Stimulated activated naive CD8-positive, alpha-beta T cell treated with anti-CD3 and anti-CD28 coated beads, Interleukin-15, Interleukin-2, amounts not matched to agents 100 ng/mL and 50 ng/mL, for 24 hours (primary cell): ENCODE data around the gene MBOAT7.

Experiments
- H3K27ac Mint-ChIP-seq: one replicate; pipeline ENCODE4 v1.8.0; 2021; ENCODE audit warnings: mild to moderate bottlenecking, mixed read lengths
- H3K27me3 Mint-ChIP-seq: one replicate; pipeline ENCODE4 v1.8.0; 2021; ENCODE audit warnings: mixed read lengths
- H3K36me3 Mint-ChIP-seq: one replicate; pipeline ENCODE4 v1.8.0; 2021; ENCODE audit warnings: low read depth, mixed read lengths
- H3K4me1 Mint-ChIP-seq: one replicate; pipeline ENCODE4 v1.8.0; 2021; ENCODE audit warnings: low read depth, mixed read lengths
- H3K4me3 Mint-ChIP-seq: one replicate; pipeline ENCODE4 v1.8.0; 2021; ENCODE audit warnings: mild to moderate bottlenecking, mixed read lengths
- H3K9me3 Mint-ChIP-seq: one replicate; pipeline ENCODE4 v1.8.0; 2021; ENCODE audit warnings: mixed read lengths

The MBOAT7 gene

GRCh38 chr19:54133957-54134590, 55.3 kb downstream of the MBOAT7 start:
- Mint-ChIP-seq H3K36me3 (peaks cover 12% of the 10 kb centered on the region), H3K4me1 (peaks cover 19% of the 10 kb centered on the region), H3K27ac (no peak overlapping the region), H3K27me3 (no peaks in the 10 kb centered on the region), H3K9me3 (no peaks in the 10 kb centered on the region), H3K4me3 (no peak overlapping the region)

- Mint-ChIP-seq H3K9me3 (no peaks in the 10 kb centered on the region), H3K36me3 (peaks cover 12% of the 10 kb centered on the region), H3K4me1 (peaks cover 13% of the 10 kb centered on the region), H3K27ac (no peak overlapping the region), H3K27me3 (no peaks in the 10 kb centered on the region), H3K4me3 (no peak overlapping the region)
Measured at GRCh38 chr19:54133312-54133956, 55.9 kb downstream of the MBOAT7 start.

- Mint-ChIP-seq H3K36me3 (peaks cover 27% of the 10 kb centered on the region), H3K4me3 (no peak overlapping the region), H3K9me3 (no peaks in the 10 kb centered on the region), H3K4me1 (no peaks in the 10 kb centered on the region), H3K27ac (no peak overlapping the region), H3K27me3 (no peaks in the 10 kb centered on the region)
Measured at GRCh38 chr19:54129617-54129996, 59.8 kb downstream of the MBOAT7 start.

GRCh38 chr19:54128796-54129616, 60.4 kb downstream of the MBOAT7 start:
- H3K4me3 Mint-ChIP-seq, result no peak overlapping the region
- H3K27me3 Mint-ChIP-seq, result no peaks in the 10 kb centered on the region
- H3K27ac Mint-ChIP-seq, result no peak overlapping the region
- H3K9me3 Mint-ChIP-seq, result no peaks in the 10 kb centered on the region
- peaks cover 29% of the 10 kb centered on the region for H3K36me3 Mint-ChIP-seq
- H3K4me1 Mint-ChIP-seq, result no peaks in the 10 kb centered on the region

GRCh38 chr19:54128441-54128725, 61.0 kb downstream of the MBOAT7 start:
- Mint-ChIP-seq H3K36me3 (peaks cover 32% of the 10 kb centered on the region), H3K4me1 (no peaks in the 10 kb centered on the region), H3K27me3 (no peaks in the 10 kb centered on the region), H3K27ac (no peak overlapping the region), H3K4me3 (no peak overlapping the region), H3K9me3 (no peaks in the 10 kb centered on the region)

- H3K4me1 Mint-ChIP-seq, result no peaks in the 10 kb centered on the region
- H3K27ac Mint-ChIP-seq, result no peak overlapping the region
- H3K4me3 Mint-ChIP-seq, result no peak overlapping the region
- H3K36me3 Mint-ChIP-seq, result peaks cover 36% of the 10 kb centered on the region
- H3K27me3 Mint-ChIP-seq, result no peaks in the 10 kb centered on the region
- H3K9me3 Mint-ChIP-seq, result no peaks in the 10 kb centered on the region
Measured at GRCh38 chr19:54127688-54128440, 61.5 kb downstream of the MBOAT7 start.

- Mint-ChIP-seq H3K27me3 (no peaks in the 10 kb centered on the region), H3K27ac (no peak overlapping the region), H3K4me3 (no peak overlapping the region), H3K9me3 (no peaks in the 10 kb centered on the region), H3K4me1 (no peaks in the 10 kb centered on the region), H3K36me3 (peaks cover 33% of the 10 kb centered on the region)
Measured at GRCh38 chr19:54125713-54126112, 63.7 kb downstream of the MBOAT7 start.

- H3K9me3 Mint-ChIP-seq, result no peaks in the 10 kb centered on the region
- no peaks in the 10 kb centered on the region for H3K4me1 Mint-ChIP-seq
- H3K4me3 Mint-ChIP-seq, result no peak overlapping the region
- H3K36me3 Mint-ChIP-seq, result peaks cover 41% of the 10 kb centered on the region
- H3K27me3 Mint-ChIP-seq, result no peaks in the 10 kb centered on the region
- H3K27ac Mint-ChIP-seq, result no peak overlapping the region
Measured at GRCh38 chr19:54124393-54124792, 65.0 kb downstream of the MBOAT7 start.

- no peak overlapping the region for H3K27ac Mint-ChIP-seq
- H3K27me3 Mint-ChIP-seq, result no peaks in the 10 kb centered on the region
- no peaks in the 10 kb centered on the region for H3K9me3 Mint-ChIP-seq
- no peaks in the 10 kb centered on the region for H3K4me1 Mint-ChIP-seq
- H3K4me3 Mint-ChIP-seq, result no peak overlapping the region
- peaks cover 43% of the 10 kb centered on the region for H3K36me3 Mint-ChIP-seq
Measured at GRCh38 chr19:54123682-54124081, 65.7 kb downstream of the MBOAT7 start.
